Activated CD4-positive, alpha-beta T cell treated with anti-CD3 and anti-CD28 coated beads, Interleukin-2, Interleukin-6, amounts not matched to agents 100 ng/mL and 50 ng/mL, durations not matched to agents 16 hours and 8 hours (primary cell): Measurements from ENCODE around the gene F8.
A peak's percentile ranks its signal among the peaks of the same experiment; 100 is the strongest.

Experiments used
- DNase-seq: peaks from one replicate; pipeline ENCODE4 v3.0.0-alpha.2; 2020

F8 gene

DNA sequence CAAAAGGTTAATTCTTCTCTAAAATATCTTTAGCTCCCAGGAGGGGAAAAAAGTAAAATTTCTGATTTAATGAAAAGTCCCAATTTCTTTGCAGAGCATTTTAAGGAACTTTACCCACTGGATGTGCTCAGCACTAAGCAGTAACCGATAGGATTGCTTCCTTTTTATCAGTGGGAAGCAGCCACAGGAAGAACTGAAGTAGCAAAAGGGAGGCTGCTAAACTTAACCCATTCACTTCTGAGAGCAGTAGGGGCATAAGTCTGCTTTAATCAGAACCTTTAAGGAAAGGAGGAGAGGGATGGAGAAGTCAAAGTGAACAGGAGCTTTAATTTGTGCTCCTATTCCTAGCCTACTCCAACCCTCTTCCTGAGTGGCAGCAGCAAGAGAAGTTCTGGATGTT is at the start of gene F8:
Gene F8, minus strand, starts transcription at position 139 of the 400 bp plus-strand sequence. CDS start 171 bp downstream, outside the sequence.
- DNase-seq, result no peak

DNA sequence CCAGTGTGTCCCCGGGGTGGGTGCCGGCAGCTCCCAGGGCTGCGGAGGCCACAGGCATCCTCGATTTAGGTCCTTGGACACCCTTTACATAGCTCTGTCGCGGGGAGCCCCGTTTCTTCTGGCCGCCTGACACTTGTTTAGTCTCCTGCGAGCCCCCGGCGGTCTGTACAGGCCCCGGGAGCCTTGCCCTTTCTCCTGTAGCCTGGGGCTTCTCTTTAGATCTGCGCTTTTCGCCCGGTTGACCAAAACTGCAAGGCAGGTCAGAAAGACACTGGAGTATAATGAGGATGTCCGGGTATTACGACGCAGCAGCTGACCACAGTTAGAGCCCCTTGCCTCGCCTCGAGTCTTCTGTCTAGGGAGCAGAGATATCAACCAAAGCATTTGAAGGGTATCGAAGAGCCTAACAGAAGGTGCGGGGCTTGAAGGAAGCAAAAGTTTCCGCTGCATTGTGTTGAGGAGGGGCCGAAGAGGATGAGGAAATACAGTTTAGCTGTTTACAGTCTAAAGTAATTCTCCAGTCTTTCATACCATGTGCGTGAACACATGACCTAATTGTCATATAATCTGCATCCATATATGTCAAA is 49.3 kb upstream of the F8 start:
- peak; percentile 5 for DNase-seq

DNA sequence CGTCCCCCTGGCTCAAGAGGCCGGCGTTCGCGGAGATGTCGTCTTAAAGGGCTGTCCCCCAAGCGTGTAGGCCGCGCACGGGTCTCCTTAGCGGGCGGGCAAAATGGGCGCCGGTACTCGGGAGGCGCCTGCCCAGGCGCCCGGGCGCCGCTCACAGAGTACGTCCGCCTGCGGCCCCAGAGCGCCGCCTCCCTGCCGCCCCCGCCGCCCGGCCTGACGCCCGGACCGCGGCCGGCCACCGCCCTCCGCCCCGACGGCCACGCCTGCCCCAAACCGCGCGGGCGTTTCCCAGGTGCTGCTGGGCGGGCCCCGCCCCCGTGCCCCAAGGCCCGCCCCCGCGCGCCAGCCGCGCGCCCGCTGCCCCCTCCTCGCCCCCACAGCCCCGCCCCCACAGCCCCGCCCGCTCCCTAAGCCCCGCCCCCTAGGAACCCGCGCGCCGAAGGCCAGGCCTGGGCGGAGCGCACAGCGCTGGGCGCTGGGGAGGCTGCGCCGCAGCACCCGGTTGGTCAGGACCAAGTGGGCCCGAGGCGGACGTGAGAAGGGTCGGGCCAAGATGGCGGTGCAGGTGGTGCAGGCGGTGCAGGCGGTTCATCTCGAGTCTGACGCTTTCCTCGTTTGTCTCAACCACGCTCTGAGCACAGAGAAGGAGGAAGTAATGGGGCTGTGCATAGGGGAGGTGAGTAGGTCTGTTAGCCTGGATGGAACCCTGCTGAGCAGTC is 48.6 kb upstream of the F8 start, which contains the start of the genes BRCC3, CMC4 and MTCP1:
Gene BRCC3, plus strand, starts transcription at position 534 of the 719 bp plus-strand sequence. Its CDS starts 20 bp downstream, at position 554.
Gene CMC4, minus strand, starts transcription at position 162 of the 719 bp plus-strand sequence. CDS start 7,113 bp downstream, outside the sequence.
Gene MTCP1, minus strand, starts transcription at position 162 of the 719 bp plus-strand sequence. CDS start 5,126 bp downstream, outside the sequence.
- peak; percentile 86 for DNase-seq

DNA sequence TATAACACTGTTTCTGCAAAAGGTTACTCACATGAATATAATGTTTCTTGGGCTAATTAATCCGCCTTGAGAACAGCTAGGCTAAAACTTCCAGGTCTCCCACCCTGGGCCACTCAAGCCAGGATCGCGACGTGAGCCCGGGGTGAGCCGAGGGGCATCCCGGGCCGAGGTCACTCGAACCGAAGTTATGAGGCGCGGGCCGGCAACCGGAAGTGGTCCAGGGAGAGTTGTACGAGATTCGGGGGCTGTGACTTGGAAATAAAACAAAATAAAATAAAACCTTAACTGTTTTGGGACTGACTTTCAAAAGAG is 48.1 kb upstream of the F8 start:
- no peak for DNase-seq

DNA sequence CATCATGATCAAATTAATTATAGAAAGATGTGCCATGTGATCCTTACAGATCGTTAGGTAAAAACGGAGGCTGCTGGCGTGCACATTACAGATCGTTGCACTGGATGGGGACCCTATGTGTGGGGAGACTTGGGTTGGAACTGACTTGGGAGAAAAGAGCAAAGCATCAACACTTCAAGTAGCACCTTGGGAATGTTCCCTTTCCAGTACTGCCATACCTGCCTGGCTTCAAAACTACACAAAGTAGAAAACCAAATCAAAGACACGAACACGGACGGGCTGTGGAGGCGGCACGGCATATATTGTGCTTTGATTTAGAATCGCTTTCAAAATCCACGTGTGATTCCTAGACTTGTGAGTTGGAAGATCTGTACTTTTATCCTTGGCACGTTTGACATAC is 47.5 kb upstream of the F8 start:
- no peak for DNase-seq

DNA sequence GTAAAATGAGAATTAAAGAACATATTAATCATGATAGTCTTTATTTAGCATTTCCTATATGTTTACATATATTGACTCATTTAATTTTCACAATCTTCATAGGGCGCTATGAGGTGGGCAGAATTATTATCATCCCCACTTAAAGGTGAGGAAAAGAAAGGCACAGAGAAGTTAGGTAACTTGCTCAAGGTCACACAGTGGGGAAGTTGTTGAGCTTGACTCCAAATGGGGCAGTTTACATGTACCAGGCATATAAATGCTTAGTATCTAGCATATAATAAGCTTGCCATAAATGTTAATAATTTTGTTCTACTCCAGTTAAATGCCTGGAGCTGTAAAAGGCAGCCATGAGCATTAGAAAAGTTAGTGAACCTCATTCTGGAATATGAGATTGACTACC is 46.9 kb upstream of the F8 start:
- no peak for DNase-seq

DNA sequence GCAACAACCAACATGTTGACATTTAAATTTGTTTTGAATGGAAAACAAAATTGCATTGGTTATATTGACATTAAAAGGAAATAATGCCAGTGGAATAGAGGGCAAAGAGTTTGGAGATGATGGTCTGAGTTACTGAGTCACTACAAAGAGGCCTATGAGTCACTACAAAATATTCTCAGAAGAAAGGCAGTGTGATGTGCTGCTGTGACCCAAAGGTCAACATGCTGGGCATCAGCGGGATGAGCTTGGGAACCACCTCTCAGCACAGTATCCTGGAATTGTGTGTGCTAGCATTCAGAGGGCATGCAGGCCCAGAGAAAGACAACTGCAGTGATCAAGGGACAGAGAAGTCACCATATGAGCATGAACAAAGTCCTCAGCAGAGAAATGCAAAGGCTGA is 45.6 kb upstream of the F8 start:
- no peak for DNase-seq

DNA sequence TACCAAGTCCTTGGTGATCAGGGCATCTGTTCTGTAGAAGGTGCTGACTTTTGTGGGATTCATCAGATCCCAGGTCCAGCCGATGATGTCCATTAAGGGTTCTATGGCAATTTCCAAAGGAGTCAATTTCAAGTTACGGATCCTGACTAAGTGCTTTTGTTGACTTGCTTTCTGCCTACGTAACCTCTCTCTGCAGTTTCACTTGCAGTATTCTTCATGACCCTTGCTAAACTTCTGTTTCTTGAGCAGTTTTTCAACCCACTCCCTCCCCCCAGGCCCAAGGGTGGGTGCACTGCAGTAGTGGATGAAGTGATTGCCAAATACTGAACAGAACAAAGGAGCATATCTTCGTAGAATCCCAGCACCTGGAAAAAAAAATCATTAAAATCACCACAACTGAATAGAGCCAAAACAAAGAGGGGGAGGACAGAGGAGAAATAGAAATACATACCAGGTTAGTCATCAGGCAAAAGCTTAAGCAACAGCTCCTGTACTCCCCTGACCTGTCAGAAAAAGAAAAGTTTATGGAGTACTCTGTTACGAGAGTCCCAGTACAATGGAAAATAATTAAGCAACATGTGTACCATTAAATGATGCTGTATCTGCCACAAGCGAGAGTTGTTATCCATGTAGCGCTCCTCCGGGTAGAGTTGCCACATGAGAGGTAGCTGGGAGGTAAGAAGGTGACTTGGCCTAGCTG is 42.7 kb upstream of the F8 start:
- no peak for DNase-seq

DNA sequence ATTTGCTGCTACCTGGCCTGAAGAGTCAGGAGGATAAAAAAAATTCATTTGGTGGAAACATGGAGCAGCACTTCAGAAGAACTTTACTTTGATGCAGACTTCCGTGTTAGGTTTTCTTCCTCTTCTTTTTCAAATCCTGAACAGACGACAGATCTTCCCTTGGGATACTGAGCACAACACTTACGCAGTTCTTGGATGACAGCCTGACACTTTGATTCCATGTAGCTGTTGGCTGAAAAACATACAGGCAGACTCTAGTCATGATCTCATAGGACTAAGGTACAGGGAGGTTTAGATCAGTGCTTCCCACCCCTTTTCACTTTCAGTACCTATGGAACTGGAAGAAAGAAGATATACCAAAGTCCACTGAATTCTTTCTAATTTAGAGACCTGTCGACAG is 39.2 kb upstream of the F8 start:
- no peak for DNase-seq

DNA sequence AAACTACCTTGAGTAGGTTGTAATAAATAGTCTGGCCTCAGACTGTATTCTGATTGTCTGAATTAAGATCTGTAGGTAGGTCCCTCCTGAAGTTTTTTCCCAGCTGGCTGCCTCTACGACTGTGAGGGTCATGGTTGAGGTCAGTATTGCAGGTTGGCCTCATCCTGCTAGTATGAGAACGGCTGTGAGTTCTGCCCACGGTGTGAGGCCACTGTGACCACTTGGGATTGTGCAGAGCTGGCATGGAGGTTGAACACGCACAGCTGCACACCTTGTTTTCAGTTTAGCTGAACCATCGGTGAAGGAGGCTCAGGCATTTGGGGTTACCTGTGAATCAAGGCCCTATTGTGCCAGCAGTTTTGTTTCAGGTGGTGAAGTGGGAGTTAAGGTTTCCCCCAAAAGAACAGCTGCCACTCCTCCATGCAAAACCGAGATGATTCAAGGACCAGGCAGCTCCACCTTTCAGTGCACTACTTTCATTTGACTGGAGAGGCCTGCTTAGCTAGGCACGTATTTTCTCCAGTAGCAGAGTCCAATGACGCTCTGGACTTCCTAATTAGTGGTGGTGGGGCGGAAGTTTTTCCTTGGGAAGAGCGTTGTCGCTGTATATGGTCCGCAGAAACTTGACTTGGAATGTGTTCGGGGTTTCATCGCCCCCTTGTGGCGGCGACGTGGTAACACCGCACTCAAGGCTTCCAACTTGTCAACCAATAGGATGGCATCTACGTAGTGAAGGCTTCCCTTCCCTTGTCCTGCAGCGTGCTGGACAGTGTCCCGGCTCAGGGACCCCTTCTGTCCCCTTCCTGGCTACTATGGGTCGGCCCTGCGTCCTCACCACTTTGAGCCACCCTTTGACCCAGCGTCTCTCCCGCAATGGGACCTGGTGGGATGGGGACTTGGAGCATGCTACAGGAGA is 34.6 kb upstream of the F8 start:
- peak; percentile 67 for DNase-seq

DNA sequence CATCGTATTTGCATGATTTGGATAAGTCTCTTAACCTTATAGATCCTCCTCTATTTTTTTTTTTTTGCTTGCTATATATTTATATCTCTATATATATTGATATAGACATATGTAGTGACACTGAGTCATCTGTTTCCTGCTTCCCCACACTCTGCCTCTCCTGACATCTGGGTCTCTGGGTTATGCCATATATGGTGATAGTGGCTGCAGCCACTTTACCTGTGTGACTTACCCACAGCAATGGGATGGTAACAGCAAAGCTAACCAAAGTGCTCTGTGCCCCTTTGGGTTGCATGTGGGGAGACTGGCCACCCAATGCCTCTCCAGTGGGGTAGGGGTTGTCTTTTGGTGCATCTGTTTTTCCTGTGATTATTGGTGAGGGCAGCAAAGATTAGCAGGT is 33.9 kb upstream of the F8 start:
- DNase-seq, result peak; percentile 40

DNA sequence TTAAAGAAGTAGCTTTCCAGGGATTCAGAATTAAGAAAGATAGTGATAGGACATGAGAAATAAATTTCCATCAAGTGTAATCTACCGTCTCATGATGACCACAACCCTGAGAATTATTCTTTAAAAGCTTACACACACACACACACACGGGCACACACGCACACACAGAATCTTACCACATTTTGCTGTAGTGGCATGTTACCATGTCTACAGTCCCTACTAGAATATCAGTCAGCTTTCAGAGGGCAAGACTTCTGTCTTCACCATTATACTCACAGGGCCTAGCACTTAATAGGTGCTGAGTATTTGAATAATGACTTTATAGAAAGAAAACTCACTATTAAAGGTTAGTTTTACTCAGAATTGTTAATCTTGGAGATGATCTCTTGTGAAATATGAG is 33.0 kb upstream of the F8 start:
- DNase-seq, result no peak

DNA sequence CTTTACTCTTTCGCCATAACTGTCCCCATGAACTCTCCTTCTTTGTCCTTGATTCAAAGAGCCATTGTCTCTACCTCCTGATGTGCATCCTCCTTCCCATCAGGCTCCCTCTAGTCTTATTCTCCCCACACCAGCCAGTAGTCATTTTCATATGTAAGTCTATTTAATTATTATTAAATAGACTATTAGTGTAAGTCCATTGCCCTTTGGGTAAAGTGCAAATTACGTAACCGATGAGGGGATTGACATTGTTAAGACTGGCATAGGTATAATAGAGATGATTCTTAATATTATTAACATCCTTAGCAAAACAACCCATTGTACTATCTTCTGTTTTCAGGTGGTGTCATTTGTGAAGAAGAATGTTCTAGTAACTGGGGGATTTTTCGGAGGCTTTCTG is 31.7 kb upstream of the F8 start:
- DNase-seq, result no peak

DNA sequence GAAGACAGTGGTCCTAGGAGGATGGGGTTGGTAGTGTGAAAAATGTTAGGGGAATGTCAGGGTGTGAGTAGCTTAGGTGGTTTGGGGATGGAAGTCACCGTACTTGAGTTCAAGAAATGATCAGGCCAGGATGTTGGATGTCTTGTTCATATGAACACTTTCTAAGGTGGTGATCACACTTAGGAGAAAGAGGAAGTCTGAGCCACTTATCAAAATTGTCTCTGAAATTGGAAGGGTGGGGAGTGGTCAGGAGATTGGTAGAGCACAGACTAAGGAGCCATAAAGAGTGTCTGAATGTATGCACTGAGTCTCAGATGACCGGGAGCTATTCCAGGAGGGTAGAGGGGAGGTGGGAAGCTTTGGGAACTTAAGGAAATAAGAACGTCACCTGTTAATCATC is 31.1 kb upstream of the F8 start:
- no peak for DNase-seq

DNA sequence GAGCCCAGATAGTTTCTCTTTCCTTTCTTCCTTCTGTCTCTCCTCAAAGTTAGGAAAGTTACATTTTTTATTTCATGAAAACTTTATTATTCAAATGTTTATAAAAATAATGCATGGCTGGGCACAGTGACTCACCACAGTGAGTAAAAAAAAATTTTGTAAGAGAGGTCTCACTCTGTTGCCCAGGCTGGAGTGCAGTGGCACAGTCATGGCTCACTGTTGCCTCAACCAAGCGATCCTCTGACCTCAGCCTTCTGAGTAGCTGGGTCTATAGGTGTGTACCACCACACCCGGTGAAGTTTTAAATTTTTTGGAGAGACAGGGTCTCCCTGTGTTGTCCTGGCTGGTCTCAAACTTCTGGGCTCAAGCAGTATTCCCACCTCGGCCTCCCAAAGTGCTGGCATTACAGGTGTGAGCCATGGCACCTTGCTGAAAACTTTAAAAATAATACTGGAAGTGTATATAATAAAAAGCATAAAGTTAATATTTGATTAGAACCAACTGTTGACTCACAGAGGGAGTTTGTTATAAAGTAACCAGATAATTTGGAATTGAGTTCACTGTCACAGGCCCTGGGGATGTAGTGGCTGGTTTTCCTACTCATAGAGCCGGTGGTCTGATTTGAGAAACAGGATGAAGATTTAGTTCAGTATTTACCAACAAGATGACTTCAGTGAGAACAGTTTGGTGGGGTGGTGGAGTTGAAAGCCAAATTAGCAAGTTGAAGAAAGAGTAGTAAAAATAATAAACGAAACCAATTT is 30.4 kb upstream of the F8 start:
- DNase-seq, result no peak

DNA sequence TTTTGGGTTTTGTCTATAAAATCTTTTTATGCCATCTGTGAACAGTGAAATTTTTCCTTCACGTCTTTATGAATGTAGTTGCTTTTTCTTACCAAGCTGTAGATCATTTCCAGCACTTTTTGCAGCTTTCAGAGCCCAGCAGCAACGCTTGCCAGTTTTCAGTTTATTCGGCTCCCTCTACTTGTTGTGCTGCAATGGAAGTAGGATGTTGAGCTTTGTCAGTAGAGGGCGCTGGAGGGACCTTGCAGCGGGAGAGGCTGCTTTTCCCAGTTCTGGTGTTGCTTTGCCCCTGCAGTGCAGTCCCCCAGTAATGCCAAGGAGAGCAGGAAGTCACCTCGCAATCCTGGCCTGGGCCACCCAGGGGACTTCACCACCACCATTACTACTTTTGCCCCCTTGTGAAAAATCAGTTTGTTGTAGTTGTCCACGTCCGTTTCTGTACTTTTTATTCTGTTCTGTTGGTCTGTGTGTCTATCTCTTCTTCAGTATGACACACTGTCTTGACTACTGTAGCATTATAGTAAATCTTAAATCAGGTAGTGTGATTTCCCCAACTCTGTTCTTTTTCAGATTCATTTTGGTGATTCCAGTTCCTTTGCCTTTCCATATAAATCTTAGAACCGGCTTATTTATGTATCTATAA is 26.6 kb upstream of the F8 start:
- peak; percentile 60 for DNase-seq

DNA sequence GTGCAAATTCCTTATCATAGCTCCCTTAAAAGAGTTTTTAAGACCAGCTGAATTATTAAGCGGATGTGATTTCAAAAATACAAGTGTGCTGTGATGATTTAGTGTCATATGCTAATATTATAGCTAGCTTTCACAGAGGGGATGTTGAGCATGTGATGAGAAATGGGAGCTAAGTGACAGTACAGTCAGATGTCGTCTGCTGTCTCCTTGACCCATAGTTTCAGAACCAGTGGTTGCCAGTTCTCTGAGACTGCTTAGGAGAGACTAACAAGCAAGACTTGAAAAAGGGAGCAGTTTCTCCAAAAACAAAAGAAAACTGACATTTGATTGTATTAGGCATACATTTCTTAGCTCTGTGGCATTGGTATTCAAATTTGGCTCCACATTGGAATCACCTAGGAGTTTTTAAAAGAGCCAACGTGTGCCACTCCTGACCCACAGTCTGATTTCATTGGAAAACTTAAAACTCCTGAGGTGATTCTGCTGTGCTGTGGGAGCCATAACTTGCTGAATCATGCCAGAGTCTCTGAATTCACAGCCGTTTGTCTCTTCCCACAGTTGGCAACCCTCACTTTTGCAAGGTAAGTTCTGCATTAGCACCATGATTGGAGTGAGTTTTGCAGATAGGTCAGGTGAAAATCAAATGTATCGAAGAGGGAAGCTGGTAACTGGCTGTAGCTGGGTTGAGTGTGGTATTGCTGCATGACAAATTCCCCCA is 24.4 kb upstream of the F8 start:
- DNase-seq, result no peak

DNA sequence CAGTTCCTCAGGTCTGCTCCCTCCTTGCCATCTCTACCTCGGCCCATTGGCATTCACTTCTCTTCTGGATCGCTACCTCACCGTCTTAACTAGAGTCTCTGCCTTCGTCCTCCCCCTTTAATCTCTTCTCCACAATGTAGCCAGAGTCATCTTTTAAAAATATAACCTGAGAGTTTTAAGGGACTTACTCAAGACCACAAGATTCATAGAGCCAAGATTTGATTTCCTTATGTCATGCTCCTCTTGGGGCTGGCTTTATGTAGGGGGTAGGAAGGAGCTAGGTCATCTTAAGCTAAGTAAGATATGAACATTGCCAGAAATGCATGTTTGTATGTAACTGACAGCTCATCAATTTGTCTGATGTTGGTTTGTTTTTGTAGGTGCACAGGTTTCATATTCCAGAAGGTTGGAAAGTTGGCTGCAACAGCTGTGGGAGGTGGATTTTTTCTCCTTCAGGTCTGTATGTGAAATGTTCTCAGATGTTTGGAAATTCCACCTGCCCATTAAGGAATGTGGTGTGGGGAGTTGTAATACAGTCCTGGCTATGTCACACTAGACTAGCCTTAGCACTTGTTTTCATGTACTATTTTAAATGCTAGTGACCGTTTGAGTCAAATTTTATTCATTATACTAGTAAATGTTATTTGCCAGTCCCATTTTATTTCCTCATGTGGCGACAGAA is 23.7 kb upstream of the F8 start:
- DNase-seq, result no peak

DNA sequence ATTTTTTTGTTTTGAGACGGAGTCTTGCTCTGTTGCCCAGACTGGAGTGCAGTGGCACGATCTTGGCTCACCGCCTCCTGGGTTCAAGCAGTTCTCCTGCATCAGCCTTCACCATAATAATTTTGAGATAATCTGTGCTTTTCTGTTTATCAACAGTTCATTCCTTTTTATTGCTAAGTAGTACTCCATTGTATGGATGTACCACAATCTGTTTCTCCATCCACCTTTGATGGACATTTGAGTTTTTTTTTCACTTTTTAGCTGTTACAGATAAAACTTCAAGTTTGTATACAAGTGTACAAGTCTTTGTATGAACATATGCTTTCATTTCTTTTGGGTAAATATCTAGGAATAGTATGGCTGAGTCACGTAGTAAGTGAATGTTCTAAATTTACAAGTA is 13.2 kb upstream of the F8 start:
- DNase-seq, result no peak

DNA sequence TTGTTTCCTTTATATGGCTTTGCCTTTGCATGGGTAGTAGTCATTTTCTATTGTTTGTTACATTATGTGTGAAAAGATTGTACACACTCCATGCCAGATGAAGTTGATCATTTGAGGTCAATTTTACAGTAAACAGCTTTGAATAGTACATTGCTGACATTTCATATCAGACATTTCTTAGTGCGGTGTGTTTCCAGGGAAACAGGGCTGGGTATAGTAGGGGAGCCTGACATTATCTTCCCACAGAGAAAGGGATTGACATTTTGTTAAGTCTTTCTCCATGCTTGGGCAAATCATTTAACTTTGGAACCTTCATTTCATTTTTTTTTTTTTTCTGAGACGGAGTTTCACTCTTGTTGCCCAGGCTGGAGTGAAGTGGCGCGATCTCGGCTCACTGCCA is 9.1 kb upstream of the F8 start:
- DNase-seq, result no peak
